Activated naive CD4-positive, alpha-beta T cell treated with anti-CD3 and anti-CD28 coated beads, Interleukin-2, amount 50 U/mL, for 72 hours (primary cell): ENCODE results near the gene EHD2. TPM values are rescaled to one million over a fixed set of nuclear protein-coding genes. Genes with fewer than 3 reads are reported as not detected.

Experiments used
- ATAC-seq, 2 donors: fragments of 150-1000 bp; cut with Tn5 transposase; 2 replicates each; pipeline ENCODE4 v1.10.0; 2021; ENCODE audit warnings: mild to moderate bottlenecking in 2 of 2, moderate library complexity in 2 of 2
- DNase-seq, 2 donors: peaks; one replicate each; pipeline ENCODE4 v3.0.0; 2021 to 2022; ENCODE audit warnings: low spot score in 2 of 2
- H3K27ac Mint-ChIP-seq, 2 donors: one replicate each; pipeline ENCODE4 v1.8.0; 2022; ENCODE audit warnings: mild to moderate bottlenecking in 2 of 2, mixed read lengths in 2 of 2
- H3K36me3 Mint-ChIP-seq, 2 donors: one replicate each; pipeline ENCODE4 v1.8.0; 2022; ENCODE audit warnings: mixed read lengths in 2 of 2
- H3K9me3 Mint-ChIP-seq, 2 donors: one replicate each; pipeline ENCODE4 v1.8.0; 2022; ENCODE audit warnings: mixed read lengths in 2 of 2
- total RNA-seq, 2 donors: library from RNA; stranded (reverse); gene quantifications; one replicate each; pipeline ENCODE4 v1.2.3, GENCODE V29; 2022

EHD2 gene
- total RNA-seq, 2 donors from 2014 or later, result 1.1 to 2.0 TPM

DNA sequence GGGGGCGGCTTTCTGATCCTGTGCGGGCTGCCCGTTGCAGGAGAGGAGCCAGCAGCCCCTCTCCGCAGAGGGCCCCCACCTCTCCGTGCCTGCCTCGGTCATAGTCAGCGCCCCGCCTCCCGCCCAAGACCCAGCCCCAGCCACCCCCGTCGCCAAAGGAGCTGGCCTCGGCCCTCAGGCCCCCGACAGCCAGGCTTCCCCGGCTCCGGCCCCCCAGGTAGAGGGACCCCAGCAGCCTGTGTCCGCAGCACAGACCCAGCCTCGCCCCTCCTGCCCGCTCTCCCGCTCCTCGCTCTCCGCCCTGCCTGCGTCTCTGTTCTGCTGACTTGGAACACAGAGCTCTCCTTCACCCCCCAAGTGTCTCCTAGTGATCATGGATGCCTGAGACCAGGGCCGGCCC, 31.3 kb upstream of the EHD2 start:
- no peak for ATAC-seq
- Mint-ChIP-seq H3K36me3 (no peaks in the 10 kb centered on the region), H3K9me3 (no peaks in the 10 kb centered on the region), H3K27ac (peak overlapping the region in 1 of 2 donors; percentile 28)
- no peak for DNase-seq

DNA sequence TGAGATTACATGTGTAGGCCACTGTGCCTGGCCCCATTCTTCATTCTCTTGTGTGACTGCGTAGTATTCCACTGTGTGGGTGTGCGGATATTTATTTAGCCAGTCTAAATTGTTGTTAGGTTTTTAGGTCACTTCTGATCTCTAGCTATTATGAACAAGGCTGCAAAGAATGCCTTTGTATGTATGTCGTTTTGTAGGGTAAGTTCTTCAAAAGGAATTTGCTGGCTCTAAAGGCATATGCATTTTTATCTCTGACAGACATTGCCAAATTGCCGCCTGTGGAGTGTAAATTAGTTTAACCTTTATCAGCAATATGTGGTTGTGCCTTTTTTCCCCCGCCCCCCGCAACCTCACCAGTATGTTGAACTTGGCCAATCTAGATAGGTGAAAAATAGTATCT, 30.3 kb upstream of the EHD2 start:
- DNase-seq, result no peak
- Mint-ChIP-seq H3K9me3 (no peaks in the 10 kb centered on the region), H3K27ac (no peak overlapping the region), H3K36me3 (no peaks in the 10 kb centered on the region)
- ATAC-seq, result no peak

DNA sequence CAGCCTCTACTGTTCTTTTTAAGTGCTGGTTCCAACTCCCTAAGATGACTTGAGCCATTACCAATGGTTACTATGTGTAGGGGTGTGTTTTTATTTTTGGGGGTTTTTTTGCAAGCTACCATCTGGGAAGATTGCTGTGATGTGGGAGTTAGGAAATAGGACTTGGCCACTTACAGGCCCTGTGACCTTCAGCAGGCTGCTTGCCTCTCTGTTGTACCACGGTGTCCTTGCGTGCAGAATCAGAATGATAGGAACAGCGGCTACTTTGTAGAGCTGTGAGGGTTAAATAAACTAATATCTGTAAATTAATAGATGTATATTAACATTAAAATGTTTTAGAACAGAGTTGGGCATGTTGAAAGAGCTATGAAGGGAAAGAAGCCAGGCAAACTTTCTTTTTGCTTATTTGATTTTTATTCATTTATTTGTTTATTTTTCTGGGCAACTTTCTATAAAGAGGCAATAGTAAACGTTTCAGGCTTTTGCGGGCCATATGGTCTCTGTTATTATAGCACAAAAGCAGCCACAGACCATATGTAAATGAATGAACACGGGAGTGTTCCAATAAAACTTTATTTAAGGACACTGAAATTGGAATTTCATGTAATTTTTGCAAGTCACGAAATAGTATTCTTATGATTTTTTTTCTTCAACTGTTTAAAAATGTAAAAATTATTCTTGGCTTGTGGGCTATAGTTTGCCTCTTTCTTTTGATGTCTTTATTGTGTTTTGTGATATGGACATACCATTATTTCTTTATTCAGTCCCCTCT, 26.4 kb upstream of the EHD2 start:
- ATAC-seq (no peak), DNase-seq (no peak)
- Mint-ChIP-seq H3K27ac (no peak overlapping the region), H3K9me3 (no peaks in the 10 kb centered on the region), H3K36me3 (no peaks in the 10 kb centered on the region)

DNA sequence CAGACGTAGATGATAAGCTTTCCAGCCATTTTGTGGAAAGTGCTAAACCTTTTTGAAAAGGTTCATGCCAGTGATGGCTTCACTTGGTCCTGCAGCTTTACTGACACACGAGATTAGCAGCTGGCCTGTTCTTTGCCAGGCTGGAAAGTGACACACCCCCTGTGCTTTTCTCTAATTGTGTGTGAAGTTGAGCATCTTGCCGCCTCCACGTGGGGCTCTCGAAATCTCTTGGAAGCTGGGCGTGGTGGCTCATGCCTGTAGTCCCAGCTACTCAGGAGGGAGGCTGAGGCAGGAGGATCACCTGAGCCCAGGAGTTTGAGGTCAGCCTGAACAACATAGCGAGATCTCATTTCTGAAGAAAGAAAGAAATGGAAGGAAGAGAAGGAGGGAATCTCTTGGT, 25.3 kb upstream of the EHD2 start:
- DNase-seq (no peak), ATAC-seq (no peak)
- no peaks in the 10 kb centered on the region for H3K9me3 Mint-ChIP-seq
- no peak overlapping the region for H3K27ac Mint-ChIP-seq
- no peaks in the 10 kb centered on the region for H3K36me3 Mint-ChIP-seq

DNA sequence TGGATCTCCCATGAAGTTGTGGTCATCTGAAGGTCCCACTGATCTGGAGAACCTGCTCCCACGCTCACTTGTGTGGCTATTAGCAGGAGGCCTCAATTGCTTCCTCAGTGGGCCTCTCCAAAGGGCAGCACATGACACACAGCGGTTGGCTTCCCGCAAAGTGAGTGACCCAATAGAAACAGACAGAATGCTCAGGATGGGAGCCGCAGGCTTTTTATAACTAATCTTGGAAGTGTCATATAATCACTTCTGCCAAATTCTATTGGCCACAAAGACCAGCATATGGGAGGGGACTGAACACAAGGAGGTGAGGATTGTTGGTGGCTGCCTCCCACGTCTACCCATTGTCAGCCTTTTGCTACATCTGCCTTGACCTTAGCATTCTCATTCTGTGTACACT, 22.1 kb upstream of the EHD2 start:
- no peaks in the 10 kb centered on the region for H3K36me3 Mint-ChIP-seq
- ATAC-seq (no peak), DNase-seq (no peak)
- no peaks in the 10 kb centered on the region for H3K9me3 Mint-ChIP-seq
- H3K27ac Mint-ChIP-seq, result no peak overlapping the region

DNA sequence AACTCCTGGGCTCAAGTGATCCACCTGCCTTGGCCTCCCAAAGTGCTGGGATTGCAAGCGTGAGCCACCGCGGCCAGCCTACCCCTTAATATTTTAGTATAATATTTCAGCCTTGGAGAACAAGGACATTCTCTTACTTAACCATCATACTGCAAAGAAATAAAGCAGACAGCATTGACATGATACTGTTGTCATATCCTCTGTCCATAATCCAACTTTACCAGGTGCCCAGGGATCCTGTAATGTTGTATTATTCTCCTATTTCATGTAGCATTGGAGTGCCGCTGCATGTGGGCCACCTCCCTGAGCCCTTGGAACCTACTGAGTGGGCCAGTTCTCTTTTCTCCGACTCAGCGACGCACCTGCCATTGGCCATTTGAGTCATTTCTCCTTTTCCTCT, 21.4 kb upstream of the EHD2 start:
- Mint-ChIP-seq H3K36me3 (no peaks in the 10 kb centered on the region), H3K27ac (no peak overlapping the region), H3K9me3 (no peaks in the 10 kb centered on the region)
- DNase-seq (no peak), ATAC-seq (no peak)

DNA sequence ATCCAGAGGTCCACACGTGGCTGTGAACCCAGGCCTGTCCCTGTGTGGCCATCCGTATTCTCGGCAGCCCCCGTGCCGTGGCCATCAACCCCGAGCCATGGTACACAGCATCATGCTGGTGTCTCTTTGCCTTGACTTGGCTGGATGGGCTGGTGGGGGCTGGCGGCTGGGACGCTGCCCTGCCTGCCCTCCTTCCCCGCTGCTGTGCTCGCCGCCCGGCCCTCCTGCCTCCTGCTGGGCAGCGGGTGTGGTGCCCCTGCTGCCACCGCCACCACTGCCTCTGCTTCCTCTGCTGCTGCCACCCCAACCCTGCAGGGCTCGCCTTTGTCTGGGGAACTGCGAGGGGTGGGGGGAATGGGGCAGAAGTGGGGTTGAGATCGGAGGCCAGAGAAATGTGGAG, 19.7 kb upstream of the EHD2 start:
- no peaks in the 10 kb centered on the region for H3K36me3 Mint-ChIP-seq
- no peak for ATAC-seq

DNA sequence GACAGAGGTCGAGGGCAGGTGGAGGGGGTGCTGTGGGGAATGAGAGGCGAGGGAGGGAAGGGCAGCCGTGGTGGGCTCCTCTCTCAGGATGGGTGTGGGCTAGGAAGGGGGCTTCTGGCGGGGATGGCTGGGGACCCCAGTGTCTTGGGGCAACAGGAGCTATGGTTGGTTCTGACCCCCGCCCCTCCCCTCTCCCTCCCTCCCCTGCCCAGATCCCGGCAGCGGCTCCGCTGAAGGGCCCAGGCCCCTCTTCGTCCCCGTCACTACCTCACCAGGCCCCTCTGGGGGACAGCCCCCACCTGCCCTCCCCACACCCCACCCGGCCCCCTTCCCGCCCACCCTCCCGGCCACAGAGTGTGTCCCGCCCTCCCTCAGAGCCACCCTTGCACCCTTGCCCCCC, 19.3 kb upstream of the EHD2 start:
- Mint-ChIP-seq H3K36me3 (no peaks in the 10 kb centered on the region), H3K9me3 (no peaks in the 10 kb centered on the region), H3K27ac (no peak overlapping the region)
- DNase-seq (no peak), ATAC-seq (no peak)

More for the DNA sequence above, 19.7 kb upstream of the EHD2 start:
- DNase-seq, result no peak
- Mint-ChIP-seq H3K27ac (peak overlapping the region in 1 of 2 donors; percentile 14), H3K9me3 (no peaks in the 10 kb centered on the region)

DNA sequence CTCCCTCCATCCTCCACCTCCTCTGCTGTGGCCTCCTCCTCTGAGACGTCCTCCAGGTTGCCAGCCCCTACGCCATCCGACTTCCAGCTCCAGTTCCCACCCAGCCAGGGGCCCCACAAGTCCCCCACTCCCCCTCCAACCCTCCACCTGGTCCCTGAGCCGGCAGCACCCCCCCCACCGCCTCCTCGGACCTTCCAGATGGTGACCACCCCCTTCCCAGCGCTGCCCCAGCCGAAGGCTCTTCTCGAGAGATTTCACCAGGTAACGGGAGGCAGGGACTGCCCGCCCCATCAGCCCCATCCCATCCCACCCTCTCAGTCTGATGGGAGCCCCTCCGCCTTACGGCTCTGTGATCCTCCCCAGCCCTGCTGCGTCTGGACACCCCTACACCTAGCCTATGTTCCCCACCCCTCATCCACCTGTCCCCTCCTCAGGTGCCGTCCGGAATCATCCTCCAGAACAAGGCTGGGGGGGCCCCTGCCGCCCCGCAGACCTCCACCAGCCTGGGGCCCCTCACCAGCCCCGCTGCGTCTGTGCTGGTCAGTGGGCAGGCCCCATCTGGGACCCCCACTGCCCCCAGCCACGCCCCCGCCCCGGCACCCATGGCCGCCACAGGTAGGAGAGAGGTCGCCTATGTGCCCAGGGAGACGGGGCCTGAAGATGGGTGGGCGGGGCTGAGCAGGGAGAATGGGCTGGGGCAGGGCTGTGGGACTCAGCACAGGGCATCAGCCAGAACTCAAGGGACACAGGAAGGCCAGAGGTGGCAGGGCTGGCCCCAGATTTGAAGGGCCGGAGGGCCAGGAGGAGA, 18.6 kb upstream of the EHD2 start:
- DNase-seq (no peak), ATAC-seq (no peak)
- H3K36me3 Mint-ChIP-seq, result no peaks in the 10 kb centered on the region
- H3K9me3 Mint-ChIP-seq, result no peaks in the 10 kb centered on the region
- no peak overlapping the region for H3K27ac Mint-ChIP-seq

DNA sequence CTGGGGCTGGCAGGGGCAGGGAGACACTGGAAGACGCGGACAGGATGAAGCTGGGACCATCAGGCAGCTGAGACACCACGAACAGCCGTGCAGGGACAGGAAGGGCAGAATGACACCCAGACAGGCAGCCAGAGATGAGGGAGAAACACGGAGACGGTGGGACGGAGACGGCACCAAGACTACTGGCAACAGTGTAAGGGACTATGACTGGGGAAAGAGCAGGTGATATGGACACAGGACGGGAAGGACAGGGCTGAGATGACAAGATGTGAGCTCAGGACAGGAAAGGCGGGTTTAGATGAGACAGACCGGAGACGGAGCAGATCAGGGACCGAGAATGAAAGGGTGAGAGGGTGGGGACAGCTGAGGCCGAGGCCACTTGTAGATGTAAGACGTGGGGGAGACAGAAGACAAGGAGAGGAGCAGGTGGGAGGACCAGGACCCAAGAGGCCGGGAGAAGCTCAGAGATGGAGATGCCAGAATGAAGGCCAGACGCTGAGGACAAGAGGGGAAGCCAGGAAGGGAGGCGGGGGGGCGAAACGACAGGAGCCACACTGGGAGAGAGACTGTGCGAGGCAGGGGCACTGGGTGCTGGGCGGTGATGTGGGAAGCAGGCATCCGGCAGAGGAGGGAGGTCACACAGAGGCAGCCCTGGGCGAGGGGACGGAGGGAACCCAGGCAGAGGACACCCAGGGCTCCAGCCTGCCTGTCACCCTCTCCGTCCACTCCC, 17.5 kb upstream of the EHD2 start:
- Mint-ChIP-seq H3K36me3 (no peaks in the 10 kb centered on the region), H3K27ac (peak overlapping the region in 1 of 2 donors; percentile 68), H3K9me3 (no peaks in the 10 kb centered on the region)
- ATAC-seq, result no peak
- no peak for DNase-seq

DNA sequence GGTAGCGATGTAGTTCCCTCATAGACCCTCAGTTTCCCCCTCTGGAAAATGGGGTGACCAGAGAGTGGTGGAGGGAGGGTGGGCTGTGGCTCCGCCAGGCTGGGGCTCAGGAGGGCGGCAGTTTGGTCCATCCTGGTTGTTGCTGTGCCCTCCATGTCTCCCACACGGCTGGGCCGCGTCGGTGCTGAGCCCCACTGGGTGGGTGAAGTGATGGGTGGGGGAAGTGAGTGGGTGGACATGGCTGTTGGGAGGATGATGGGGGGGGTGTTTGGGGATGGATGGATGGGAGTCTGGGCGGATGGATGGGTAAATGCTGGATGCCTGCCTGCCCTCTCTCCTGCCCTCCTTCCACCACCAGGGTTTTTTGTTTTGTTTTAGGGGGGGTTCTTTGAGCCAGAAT, 16.6 kb upstream of the EHD2 start:
- no peaks in the 10 kb centered on the region for H3K36me3 Mint-ChIP-seq
- no peak overlapping the region for H3K27ac Mint-ChIP-seq
- ATAC-seq, result no peak
- DNase-seq, result no peak
- H3K9me3 Mint-ChIP-seq, result no peaks in the 10 kb centered on the region

DNA sequence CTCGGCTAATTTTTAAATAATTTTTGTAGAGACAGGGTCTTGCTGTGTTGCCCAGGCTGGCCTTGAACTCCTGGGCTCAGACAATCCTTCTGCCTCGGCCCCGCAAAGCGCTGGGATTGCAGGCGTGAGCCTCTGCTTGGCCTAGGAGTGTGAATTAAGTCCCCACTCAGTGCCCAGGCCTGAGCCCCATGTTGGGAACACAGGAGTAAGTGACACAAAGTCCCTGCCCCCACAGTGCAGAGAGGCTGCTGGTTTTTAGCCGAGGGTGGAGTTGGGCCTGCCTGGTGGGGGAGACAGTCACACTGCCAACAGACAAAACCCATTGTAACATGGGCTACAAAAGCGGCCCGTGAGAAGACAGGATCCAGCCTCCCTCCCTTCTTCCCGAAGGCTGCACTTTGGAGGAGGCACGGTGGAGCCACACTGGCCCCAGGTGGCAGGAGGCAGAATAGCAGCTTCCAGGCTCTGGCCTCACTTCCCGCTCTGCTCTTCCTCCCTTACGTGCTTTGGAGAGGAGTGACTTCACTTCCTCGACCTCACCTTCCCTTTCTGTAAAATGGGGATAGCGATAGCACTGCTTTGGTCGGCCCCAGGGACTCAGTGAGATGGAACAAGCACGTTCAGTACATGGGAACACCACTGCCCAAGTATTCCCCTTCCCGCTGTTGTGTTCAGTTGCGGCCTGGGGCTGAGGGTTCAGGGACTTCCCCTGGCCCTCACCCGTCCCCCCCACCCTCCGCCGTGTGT, 15.2 kb upstream of the EHD2 start:
- ATAC-seq (peak; percentile 72 to 81), DNase-seq (peak in 1 of 2 donors; percentile 66)
- H3K27ac Mint-ChIP-seq, result peak overlapping the region in 1 of 2 donors; percentile 44
- no peaks in the 10 kb centered on the region for H3K9me3 Mint-ChIP-seq
- no peaks in the 10 kb centered on the region for H3K36me3 Mint-ChIP-seq

DNA sequence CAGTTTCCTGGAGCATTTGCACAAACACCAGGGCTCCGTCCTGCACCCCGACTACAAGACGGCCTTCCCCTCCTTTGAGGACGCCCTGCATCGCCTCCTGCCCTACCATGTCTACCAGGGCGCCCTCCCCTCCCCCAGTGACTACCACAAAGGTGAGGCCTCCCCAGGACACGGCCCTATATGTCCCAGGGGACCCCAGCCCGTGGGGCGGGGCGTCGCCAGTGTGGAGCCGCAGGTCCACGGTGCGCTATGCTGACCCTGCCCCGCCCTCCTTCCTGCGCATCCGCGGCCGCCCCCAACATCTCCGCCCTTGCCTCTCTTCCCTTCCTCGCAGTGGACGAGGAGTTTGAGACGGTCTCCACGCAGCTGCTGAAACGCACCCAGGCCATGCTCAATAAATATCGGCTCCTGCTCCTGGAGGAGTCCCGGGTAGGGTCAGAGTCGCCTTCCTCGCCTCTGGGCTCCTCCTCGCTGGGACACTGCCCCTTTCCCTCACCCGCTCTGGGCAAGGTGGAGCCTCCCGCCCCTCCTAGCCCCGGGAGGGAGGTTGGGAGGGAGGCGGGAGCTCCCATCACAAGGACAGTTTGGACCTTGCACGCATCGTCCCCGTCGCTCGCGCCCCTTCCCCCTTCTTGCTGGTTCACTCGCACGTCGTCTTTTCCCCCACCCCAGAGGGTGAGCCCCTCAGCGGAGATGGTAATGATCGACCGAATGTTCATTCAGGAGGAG, 14.4 kb upstream of the EHD2 start:
- peak in 1 of 2 donors; percentile 12 for ATAC-seq
- Mint-ChIP-seq H3K27ac (no peak overlapping the region), H3K36me3 (no peaks in the 10 kb centered on the region), H3K9me3 (no peaks in the 10 kb centered on the region)
- no peak for DNase-seq

DNA sequence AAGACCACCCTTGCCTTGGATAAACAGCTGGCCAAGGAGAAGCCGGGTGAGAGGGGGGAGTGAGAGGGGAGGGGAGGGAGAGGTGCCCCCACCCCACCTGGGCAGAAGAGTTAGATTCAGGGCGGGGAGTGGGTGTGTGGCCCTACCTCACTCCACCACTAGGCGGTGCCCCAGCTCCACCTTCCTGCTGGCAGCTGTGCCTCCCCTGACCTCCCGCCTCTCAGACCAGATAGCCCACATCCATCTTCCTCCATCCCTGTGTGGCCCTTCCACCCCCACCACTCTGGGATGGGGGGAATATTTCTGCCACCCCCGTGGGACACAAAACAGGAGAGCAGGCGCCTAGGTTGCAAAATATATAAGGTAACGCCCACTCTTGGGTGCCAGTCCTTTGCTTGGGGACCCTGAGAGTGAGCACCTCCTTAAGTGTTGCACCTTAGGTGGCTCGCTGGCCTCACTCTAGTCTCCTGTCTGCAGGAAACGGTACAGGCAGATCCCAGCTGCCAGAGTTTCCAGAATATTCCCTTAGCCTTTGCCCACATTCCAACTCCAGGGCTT, 13.8 kb upstream of the EHD2 start:
- no peaks in the 10 kb centered on the region for H3K9me3 Mint-ChIP-seq
- H3K36me3 Mint-ChIP-seq, result no peaks in the 10 kb centered on the region
- ATAC-seq (peak; percentile 62 to 68), DNase-seq (peak in 1 of 2 donors; percentile 68)
- H3K27ac Mint-ChIP-seq, result no peak overlapping the region

DNA sequence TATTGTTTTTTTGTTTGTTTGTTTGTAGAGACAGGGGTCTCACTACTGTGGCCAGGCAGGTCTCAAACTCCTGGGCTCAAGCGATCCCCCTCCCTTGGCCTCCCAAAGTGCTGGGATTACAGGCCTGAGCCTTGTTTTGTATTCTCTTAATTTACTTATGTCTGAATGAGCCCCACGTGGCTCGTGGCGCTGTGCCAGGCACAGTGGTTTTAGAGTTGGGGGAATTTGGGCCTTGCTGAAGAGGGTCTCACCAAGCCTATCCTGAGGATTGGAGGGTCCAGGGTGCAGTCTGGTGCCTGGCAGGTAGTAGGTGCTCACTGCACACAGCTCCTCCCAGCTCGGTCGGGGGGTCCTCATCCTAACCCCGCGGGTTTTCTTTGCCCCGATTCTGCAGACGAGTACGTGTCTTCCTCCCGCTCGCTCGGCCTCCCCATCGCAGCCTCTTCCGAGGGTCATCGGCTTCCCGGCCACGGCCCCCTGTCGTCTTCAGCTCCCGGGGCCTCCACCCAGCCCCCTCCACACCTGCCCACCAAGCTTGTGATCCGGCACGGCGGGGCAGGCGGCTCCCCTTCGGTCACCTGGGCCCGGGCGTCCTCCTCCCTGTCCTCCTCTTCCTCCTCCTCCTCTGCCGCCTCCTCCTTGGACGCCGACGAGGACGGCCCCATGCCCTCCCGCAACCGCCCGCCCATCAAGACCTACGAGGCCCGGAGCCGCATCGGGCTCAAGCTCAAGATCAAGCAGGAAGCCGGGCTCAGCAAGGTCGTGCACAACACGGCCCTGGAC, 12.1 kb upstream of the EHD2 start:
- Mint-ChIP-seq H3K9me3 (no peaks in the 10 kb centered on the region), H3K27ac (no peak overlapping the region), H3K36me3 (no peaks in the 10 kb centered on the region)
- no peak for ATAC-seq
- no peak for DNase-seq
